Mucosa of descending colon (tissue), 3 donors: Measurements from ENCODE around the gene UVSSA. TPM values are rescaled to one million over a fixed set of nuclear protein-coding genes. Genes with fewer than 3 reads are reported as not detected.
"Not testable (repeated sequence)": the region's sequence is repeated elsewhere in the genome, so short reads cannot be mapped to it uniquely, and the experiment has no call there.

Experiments
- ATAC-seq: fragments of 200-7000 bp; cut with Tn5 transposase; one replicate; pipeline ENCODE4 v1.9.1; 2020; ENCODE audit warnings: mild to moderate bottlenecking, moderate library complexity
- DNase-seq, 3 donors: peaks; one replicate each; pipeline ENCODE4 v3.0.0-alpha.2; 2020
- H3K36me3 ChIP-seq: fragments of 200-600 bp; one replicate; pipeline ENCODE4 v1.8.0; 2021; ENCODE audit warnings: low read depth, mild to moderate bottlenecking
- H3K4me1 ChIP-seq: fragments of 200-600 bp; one replicate; pipeline ENCODE4 v1.8.0; 2021; ENCODE audit warnings: low read depth, mild to moderate bottlenecking
- H3K4me3 ChIP-seq: fragments of 200-600 bp; one replicate; pipeline ENCODE4 v1.8.0; 2021; ENCODE audit warnings: mild to moderate bottlenecking
- H3K9me3 ChIP-seq: fragments of 200-600 bp; one replicate; pipeline ENCODE4 v1.8.0; 2021; ENCODE audit warnings: mild to moderate bottlenecking
- CTCF ChIP-seq: fragments of 200-600 bp; IDR thresholded peaks from one replicate; pipeline ENCODE4 v1.8.0; 2022; ENCODE audit warnings: antibody characterized with exemption, mild to moderate bottlenecking
- intact Hi-C, 2 donors: fragments of 100-400 bp; cut with DNase I in 1 of 2; cut with micrococcal nuclease in 1 of 2; formaldehyde crosslinking; loops; one replicate each; pipeline versions ENCODE4 v1.11.0 to v1.11.1; 2022; cut with DNase I, micrococcal nuclease
- total RNA-seq, 3 donors: library from RNA; stranded (reverse); fragmentation: NEBNext Ultra II Directional in 2 of 3; extraction: Animal tissue kit (Norgen Biotek cat#: 25700) in 2 of 3; gene quantifications; one replicate each; pipeline versions ENCODE4 v1.2.1 to v1.2.4, GENCODE V29; 2021 to 2023
- donor health status: DM: no; HTN: no; CAD: no; lungs with moderate emphysema.
- donor health status: DM: no; HTN: no; CAD: no.
- donor health status: DM: no; HTN: yes; CAD: no.

UVSSA gene
- total RNA-seq, 3 donors from 2014 or later, result 31.7 to 39.9 (median 36.8) TPM

DNA sequence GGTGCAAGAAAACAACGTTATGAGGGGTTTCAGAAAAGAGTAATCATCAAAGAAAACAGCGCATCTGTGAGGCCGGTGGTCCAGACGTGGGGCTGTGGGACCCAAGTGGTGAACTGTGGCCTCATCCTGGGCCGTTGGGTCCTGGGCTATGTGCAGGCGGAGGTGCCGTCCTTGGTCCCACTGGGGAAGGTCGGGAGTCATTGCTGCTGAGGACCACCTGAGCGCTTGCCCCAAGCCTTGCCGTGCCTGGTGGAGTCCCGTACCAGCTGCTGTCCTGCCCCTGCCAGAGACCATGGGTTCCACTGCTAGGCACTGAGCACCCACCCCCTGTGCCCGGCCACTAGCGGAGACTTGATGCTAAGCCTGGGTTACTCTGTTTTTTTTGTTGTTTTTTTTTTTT is 25.5 kb upstream of the UVSSA start:
- no peaks in the 10 kb centered on the region for H3K36me3 ChIP-seq

DNA sequence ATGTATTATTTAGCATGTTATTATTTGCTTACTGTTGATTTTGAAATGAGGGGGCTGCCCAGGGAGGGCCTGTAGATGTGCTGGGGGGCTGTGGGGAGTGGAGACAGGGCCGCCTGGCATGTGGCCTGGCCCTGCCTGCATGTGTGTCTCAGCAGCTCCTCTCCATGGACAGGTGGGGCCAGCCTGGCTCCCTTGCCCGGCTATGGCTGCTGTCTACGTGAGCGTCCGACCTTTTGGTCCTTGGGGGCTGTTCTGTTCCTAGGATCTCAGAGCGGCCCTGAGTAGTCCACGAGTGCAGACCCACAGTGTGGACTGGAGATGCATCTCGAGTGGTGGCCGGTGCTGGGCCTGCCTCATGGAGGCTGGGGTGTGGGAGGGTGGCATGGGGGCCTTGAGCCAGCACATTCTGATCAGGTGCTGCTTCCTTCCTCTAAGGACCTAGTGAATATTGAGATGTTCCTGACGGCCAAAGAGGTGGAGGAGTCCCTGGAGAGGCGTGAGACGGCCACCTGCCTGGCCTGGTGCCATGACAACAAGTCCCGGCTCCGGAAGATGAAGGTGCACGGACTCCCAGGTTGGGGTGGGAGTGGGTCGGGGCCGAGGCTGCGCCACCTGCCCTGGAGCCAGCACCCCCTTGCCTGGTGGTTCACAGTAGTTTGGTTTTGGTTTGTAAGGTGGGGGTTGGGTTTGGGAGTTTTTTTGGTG is 24.9 kb upstream of the UVSSA start:
- Histone ChIP-seq H3K4me1 (no peaks in the 10 kb centered on the region), H3K9me3 (no peaks in the 10 kb centered on the region), H3K4me3 (no peak overlapping the region), H3K36me3 (no peaks in the 10 kb centered on the region)
- TF ChIP-seq CTCF, result no peak
- intact Hi-C loops, result no loop called here
- DNase-seq (peak in 1 of 3 donors; percentile 18), ATAC-seq (no peak)

More for the DNA sequence above, 25.5 kb upstream of the UVSSA start:
- no peak for ATAC-seq
- Histone ChIP-seq H3K4me1 (no peaks in the 10 kb centered on the region), H3K9me3 (no peaks in the 10 kb centered on the region), H3K4me3 (no peak overlapping the region)
- intact Hi-C loops, result no loop called here
- TF ChIP-seq CTCF, result no peak
- peak in 1 of 3 donors; percentile 9 for DNase-seq

DNA sequence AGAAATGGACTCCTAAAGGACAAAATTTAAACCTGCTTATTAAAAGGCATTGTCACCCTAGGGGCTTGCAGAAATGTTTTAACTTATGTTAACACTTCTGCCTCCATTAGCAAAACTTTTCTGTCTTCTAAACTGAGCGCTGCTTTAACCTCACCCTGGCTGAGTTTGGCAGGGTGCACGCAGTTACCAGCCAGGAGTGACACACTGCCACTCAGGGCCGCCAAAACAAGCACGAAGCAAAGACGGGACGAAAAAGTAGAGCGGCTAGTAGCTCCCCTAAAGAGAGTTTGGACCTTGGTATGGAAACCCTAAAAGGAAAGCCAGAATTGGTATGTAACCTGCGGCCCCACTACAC is 23.8 kb upstream of the UVSSA start:
- TF ChIP-seq CTCF, result no peak
- DNase-seq (no peak), ATAC-seq (no peak)
- H3K4me1 ChIP-seq, result no peaks in the 10 kb centered on the region
- no peak overlapping the region for H3K4me3 ChIP-seq
- no peaks in the 10 kb centered on the region for H3K9me3 ChIP-seq
- no peaks in the 10 kb centered on the region for H3K36me3 ChIP-seq
- intact Hi-C loops, result no loop called here

DNA sequence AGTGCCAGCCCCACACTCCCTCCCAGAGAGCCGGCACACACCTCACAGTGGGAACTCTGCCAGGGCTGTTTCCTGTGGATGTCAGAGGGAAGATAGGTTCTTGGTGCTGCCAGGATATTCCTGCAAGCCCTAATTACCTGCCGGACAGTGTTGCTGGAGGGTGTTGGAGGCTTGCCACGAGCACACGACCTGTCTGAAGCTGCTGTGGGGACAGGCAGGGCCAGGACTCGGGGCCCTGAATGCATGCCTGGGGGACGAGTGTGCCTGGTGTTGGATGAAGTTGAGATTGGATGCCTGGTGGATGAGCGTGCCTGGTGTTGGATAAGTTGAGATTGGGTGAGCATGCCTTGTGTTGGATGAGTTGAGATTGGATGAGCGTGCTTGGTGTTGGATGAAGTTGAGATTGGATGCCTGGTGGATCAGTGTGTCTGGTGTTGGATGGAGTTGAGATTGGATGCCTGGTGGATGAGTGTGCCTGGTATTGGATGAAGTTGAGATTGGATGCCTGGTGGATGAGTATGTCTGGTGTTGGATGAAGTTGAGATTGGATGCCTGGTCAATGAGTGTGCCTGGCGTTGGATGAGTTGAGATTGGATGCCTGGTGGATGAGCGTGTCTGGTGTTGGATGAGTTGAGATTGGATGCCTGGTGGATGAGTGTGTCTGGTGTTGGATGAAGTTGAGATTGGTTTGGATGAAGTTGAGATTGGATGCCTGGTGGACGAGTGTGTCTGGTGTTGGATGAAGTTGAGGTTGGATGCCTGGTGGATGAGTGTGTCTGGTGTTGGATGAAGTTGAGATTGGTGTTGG is 23.2 kb upstream of the UVSSA start:
- no peaks in the 10 kb centered on the region for H3K9me3 ChIP-seq
- no peaks in the 10 kb centered on the region for H3K36me3 ChIP-seq
- H3K4me3 ChIP-seq, result no peak overlapping the region
- no peaks in the 10 kb centered on the region for H3K4me1 ChIP-seq
- no peak for ATAC-seq
- peak in 1 of 3 donors; percentile 3 for DNase-seq
- intact Hi-C loops, result no loop called here
- no peak for TF ChIP-seq CTCF

DNA sequence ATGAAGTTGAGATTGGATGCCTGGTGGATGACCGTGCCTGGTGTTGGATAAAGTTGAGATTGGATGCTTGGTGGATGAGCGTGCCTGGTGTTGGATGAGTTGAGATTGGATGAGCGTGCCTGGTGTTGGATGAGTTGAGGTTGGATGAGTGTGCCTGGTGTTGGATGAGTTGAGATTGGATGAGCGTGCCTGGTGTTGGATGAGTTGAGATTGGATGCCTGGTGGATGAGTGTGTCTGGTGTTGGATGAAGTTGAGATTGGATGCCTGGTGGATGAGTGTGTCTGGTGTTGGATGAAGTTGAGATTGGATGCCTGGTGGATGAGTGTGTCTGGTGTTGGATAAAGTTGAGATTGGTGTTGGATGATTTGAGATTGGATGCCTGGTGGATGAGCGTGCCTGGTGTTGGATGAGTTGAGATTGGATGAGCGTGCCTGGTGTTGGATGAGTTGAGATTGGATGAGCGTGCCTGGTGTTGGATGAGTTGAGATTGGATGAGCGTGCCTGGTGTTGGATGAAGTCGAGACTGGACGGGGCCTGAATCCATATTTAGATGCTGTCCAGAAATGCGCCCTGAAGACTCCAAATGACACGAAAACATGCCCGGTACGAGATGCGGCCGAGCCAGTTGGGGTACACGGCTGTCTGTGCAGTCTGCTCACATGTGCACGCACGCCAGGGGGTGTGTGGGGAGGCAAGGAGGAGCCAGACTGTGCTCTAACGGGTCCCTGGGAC is 22.4 kb upstream of the UVSSA start:
- intact Hi-C loops, H3K9me3 ChIP-seq, ATAC-seq, H3K4me3 ChIP-seq, H3K4me1 ChIP-seq, H3K36me3 ChIP-seq: not testable (repeated sequence)
- DNase-seq, result peak in 1 of 3 donors; percentile 9

- H3K36me3 ChIP-seq, result no peaks in the 10 kb centered on the region
- no peak overlapping the region for H3K4me3 ChIP-seq
- ATAC-seq (no peak), DNase-seq (peak in 1 of 3 donors; percentile 4)
- H3K9me3 ChIP-seq, result no peaks in the 10 kb centered on the region
- peaks cover 5% of the 10 kb centered on the region for H3K4me1 ChIP-seq
- intact Hi-C loops, result no loop called here
- TF ChIP-seq CTCF, result no peak
These were observed 21.9 kb upstream of the UVSSA start for GRCh38 chr4:1325176-1325480.
